K562 (cell line): Measurements from ENCODE around the gene IL15RA. TPM values are rescaled to one million over a fixed set of nuclear protein-coding genes. Genes with fewer than 3 reads are reported as not detected.

Experiments used
- CBX8 ChIP-seq: fragments of 200-600 bp; sonication (generic); IDR thresholded peaks from 2 replicates; pipeline ENCODE4 v1.6.1; 2012; ENCODE audit warnings: borderline replicate concordance, mixed run types, low read depth, mild to moderate bottlenecking, moderate library complexity, mixed read lengths, low read length, control low read depth, inconsistent platforms; ENCODE audit not compliant: poor library complexity, severe bottlenecking; ENCODE audit errors: extremely low read depth
- FUS ChIP-seq: fragments of 200-400 bp; formaldehyde crosslinking; optimal IDR thresholded peaks from 2 replicates; pipeline ENCODE3; 2017; ENCODE audit warnings: low read depth, low read length
- REST ChIP-seq, 2 experiments: fragments of 450-650 bp; formaldehyde crosslinking in 1 of 2; IDR thresholded peaks; 2 replicates each; pipeline versions ENCODE4 v1.4.0 to v1.6.1; 2014 to 2020; ENCODE audit warnings: mild to moderate bottlenecking in 2 of 2, borderline replicate concordance in 1 of 2, low read depth in 1 of 2
- ZNF318 ChIP-seq, 2 experiments: fragments of 450-650 bp; IDR thresholded peaks; 2 replicates each; pipeline ENCODE4 v1.6.1; 2016; ENCODE audit warnings: mild to moderate bottlenecking in 2 of 2, borderline replicate concordance in 1 of 2, low read depth in 1 of 2, moderate library complexity in 1 of 2
- polyA plus RNA-seq, 8 experiments: library from polyadenylated mRNA; depleted of rRNA in 4 of 8; stranded (reverse) in 5 of 8; unstranded in 3 of 8; fragments of >200 nt; fragmentation: Nextera tagmentation in 2 of 8; fragmentation: Illumina TruSeq in 1 of 8; extraction: Ambion mirVana in 2 of 8; extraction: Trizol in 1 of 8; gene quantifications; 2 replicates each; pipeline versions ENCODE4 v1.2.1 to v1.2.3, GENCODE V29; 2011 to 2014; ENCODE audit warnings: inconsistent platforms in 1 of 8, missing spikeins in 1 of 8
- total RNA-seq, 7 experiments: library from RNA; depleted of rRNA in 6 of 7; stranded (reverse); fragments of >200 nt in 6 of 7; fragmentation: Illumina TruSeq in 2 of 7; extraction: Trizol in 2 of 7; gene quantifications; 2 replicates each; pipeline versions ENCODE4 v1.2.1 to v1.2.3, GENCODE V29; 2011 to 2021; ENCODE audit warnings: low replicate concordance in 1 of 7

IL15RA gene
- total and polyA plus RNA-seq, 9 of the 15 experiments (the other 6 are each of a cell fraction or from before 2014, with no cell fraction given): 1.2 to 11.7 (median 8.0) TPM

- no peak for TF ChIP-seq REST (IDR thresholded peaks at IDR 0.05; ENCODE audit: borderline replicate concordance)
- no peak for TF ChIP-seq REST (CRISPR knock-in tag; IDR thresholded peaks at IDR 0.05; ENCODE audit: low read depth)
- TF ChIP-seq CBX8: no peak
- no peak for TF ChIP-seq ZNF318 (IDR thresholded peaks at IDR 0.05; ENCODE audit: borderline replicate concordance in 1 of 2, low read depth in 1 of 2)
- no peak for TF ChIP-seq FUS
Observed at GRCh38 chr10:5999440-6000165, 22.3 kb upstream of the IL15RA start (continued).
